ENCODE measurements around the gene OR2F1. TPM values are rescaled to one million over a fixed set of nuclear protein-coding genes. Genes with fewer than 3 reads are reported as not detected.

The OR2F1 gene, protein sequence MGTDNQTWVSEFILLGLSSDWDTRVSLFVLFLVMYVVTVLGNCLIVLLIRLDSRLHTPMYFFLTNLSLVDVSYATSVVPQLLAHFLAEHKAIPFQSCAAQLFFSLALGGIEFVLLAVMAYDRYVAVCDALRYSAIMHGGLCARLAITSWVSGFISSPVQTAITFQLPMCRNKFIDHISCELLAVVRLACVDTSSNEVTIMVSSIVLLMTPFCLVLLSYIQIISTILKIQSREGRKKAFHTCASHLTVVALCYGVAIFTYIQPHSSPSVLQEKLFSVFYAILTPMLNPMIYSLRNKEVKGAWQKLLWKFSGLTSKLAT
- total RNA-seq (2021; ENCODE audit: unreplicated experiment) (not detected), Bru-seq, nascent RNA (not detected), BruChase-seq, experiment 1, labeled RNA remaining after a 2-hour chase (percentile 8 among the genes with signal in this experiment), BruChase-seq, experiment 2, labeled RNA remaining after a 6-hour chase (not detected)
- not detected for polyA plus RNA-seq (2012; ENCODE audit: insufficient read length)
- long read RNA-seq: 0 reads

DNA sequence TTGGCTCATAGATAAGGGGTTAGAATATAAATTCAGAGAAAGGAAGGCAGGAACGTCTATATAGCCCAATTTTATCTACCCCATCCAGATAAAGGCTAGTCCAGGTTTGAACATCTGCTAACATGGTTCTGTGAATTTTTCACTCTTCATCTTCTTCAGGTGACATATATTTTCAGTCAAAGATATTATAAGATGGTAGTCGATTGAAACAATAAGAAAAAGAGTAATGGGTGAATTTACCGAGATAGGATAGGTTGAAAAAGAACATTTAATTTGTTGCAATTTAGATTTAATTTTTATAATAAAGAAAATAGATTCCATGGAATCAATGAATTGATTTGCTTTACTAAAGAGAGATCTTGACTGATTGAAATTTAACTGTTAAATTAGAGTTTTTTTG lies at the start of gene OR2F1:
TSS of gene OR2F1 (plus strand) at position 301 of the 400 bp plus-strand sequence. CDS start 5,127 bp downstream, outside the sequence.
- no peak for DNase-seq (ENCODE audit: low read depth, low spot score)
- ChIA-PET POLR2A (no interaction called here), CTCF (no interaction called here)
- no peak for ATAC-seq
- Histone ChIP-seq H3K9me3 (ENCODE audit: control insufficient read depth, insufficient read depth, low read depth, low read length) (no peaks in the 10 kb centered on the region), H3K36me3 (ENCODE audit: control insufficient read depth, insufficient read depth, low read length) (no peaks in the 10 kb centered on the region), H3K4me3 (ENCODE audit: low read depth in 2 of 2, low read length in 2 of 2) (no peak within 1 kb of the TSS), H3K4me1 (ENCODE audit: control insufficient read depth, insufficient read depth, low read length) (no peaks in the 10 kb centered on the region), H3K27me3 (ENCODE audit: control insufficient read depth, insufficient read depth, low read length) (no peaks in the 10 kb centered on the region), H3K27ac (ENCODE audit: low read length) (no peak within 1 kb of the TSS)
- no TSS peak for BruUV-seq (replicated peaks)
- no peak for TF ChIP-seq SIN3A (IDR thresholded peaks at IDR 0.05; ENCODE audit: borderline replicate concordance, insufficient read depth, low read depth, low read length)
- no peak for TF ChIP-seq TCF7L2 (IDR thresholded peaks at IDR 0.05; ENCODE audit: low read depth, low read length)
- TF ChIP-seq, protein P1, sequence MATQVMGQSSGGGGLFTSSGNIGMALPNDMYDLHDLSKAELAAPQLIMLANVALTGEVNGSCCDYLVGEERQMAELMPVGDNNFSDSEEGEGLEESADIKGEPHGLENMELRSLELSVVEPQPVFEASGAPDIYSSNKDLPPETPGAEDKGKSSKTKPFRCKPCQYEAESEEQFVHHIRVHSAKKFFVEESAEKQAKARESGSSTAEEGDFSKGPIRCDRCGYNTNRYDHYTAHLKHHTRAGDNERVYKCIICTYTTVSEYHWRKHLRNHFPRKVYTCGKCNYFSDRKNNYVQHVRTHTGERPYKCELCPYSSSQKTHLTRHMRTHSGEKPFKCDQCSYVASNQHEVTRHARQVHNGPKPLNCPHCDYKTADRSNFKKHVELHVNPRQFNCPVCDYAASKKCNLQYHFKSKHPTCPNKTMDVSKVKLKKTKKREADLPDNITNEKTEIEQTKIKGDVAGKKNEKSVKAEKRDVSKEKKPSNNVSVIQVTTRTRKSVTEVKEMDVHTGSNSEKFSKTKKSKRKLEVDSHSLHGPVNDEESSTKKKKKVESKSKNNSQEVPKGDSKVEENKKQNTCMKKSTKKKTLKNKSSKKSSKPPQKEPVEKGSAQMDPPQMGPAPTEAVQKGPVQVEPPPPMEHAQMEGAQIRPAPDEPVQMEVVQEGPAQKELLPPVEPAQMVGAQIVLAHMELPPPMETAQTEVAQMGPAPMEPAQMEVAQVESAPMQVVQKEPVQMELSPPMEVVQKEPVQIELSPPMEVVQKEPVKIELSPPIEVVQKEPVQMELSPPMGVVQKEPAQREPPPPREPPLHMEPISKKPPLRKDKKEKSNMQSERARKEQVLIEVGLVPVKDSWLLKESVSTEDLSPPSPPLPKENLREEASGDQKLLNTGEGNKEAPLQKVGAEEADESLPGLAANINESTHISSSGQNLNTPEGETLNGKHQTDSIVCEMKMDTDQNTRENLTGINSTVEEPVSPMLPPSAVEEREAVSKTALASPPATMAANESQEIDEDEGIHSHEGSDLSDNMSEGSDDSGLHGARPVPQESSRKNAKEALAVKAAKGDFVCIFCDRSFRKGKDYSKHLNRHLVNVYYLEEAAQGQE (IDR thresholded peaks at IDR 0.05; ENCODE audit: insufficient read depth in 1 of 2, low read depth in 2 of 2, low read length in 1 of 2): no peak
- TF ChIP-seq, protein P2, sequence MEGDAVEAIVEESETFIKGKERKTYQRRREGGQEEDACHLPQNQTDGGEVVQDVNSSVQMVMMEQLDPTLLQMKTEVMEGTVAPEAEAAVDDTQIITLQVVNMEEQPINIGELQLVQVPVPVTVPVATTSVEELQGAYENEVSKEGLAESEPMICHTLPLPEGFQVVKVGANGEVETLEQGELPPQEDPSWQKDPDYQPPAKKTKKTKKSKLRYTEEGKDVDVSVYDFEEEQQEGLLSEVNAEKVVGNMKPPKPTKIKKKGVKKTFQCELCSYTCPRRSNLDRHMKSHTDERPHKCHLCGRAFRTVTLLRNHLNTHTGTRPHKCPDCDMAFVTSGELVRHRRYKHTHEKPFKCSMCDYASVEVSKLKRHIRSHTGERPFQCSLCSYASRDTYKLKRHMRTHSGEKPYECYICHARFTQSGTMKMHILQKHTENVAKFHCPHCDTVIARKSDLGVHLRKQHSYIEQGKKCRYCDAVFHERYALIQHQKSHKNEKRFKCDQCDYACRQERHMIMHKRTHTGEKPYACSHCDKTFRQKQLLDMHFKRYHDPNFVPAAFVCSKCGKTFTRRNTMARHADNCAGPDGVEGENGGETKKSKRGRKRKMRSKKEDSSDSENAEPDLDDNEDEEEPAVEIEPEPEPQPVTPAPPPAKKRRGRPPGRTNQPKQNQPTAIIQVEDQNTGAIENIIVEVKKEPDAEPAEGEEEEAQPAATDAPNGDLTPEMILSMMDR (IDR thresholded peaks at IDR 0.05): no peak
- TF ChIP-seq POLR2AphosphoS5 (IDR thresholded peaks at IDR 0.05; ENCODE audit: low read depth, low read length): no peak
- in situ Hi-C loops (cut with HindIII; ENCODE audit: low pct_unique_long_range_greater_than_20kb, low sequenced_read_pairs) (no loop called here), intact Hi-C loops (cut with micrococcal nuclease; ENCODE audit: unreplicated experiment) (no loop called here)

DNA sequence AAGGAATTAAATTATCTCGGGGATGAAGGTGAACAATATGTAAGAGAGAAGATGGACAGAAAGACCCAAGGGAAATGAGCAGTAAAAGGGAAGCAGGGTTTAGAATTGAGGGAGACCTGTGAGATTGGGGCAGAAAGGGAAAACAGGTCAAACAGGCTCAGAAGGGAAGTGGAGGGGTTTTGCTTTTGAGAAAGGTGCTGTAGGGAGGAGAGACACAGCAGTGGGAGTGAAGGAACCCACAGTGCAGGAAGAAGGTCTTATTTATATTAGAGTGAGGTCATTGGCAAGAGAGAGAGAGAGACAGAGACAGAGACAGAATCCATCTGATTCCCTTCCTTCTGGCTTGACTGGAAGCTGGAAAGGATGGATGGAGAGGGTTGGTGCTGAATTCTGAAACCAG lies 49.1 kb upstream of the OR2F1 start:
- Histone ChIP-seq H3K4me1 (ENCODE audit: control insufficient read depth, insufficient read depth, low read length) (peaks cover 5% of the 10 kb centered on the region; the same call in 1 of the 2 replicates), H3K4me3 (ENCODE audit: low read depth in 2 of 2, low read length in 2 of 2) (no peak overlapping the region), H3K36me3 (ENCODE audit: control insufficient read depth, insufficient read depth, low read length) (no peaks in the 10 kb centered on the region), H3K9me3 (ENCODE audit: control insufficient read depth, insufficient read depth, low read depth, low read length) (no peaks in the 10 kb centered on the region), H3K27me3 (ENCODE audit: control insufficient read depth, insufficient read depth, low read length) (peaks cover 3% of the 10 kb centered on the region; the same call in 1 of the 2 replicates), H3K27ac (ENCODE audit: low read length) (no peak overlapping the region)
- no TSS peak for BruUV-seq (replicated peaks)
- intact Hi-C loops (cut with micrococcal nuclease; ENCODE audit: unreplicated experiment): no loop called here
- in situ Hi-C loops (cut with HindIII; ENCODE audit: low pct_unique_long_range_greater_than_20kb, low sequenced_read_pairs): no loop called here
- CTCF ChIA-PET: no interaction called here
- no peak for DNase-seq (ENCODE audit: low read depth, low spot score)
- POLR2A ChIA-PET: no interaction called here
- TF ChIP-seq TCF7L2 (IDR thresholded peaks at IDR 0.05; ENCODE audit: low read depth, low read length) (no peak), POLR2AphosphoS5 (IDR thresholded peaks at IDR 0.05; ENCODE audit: low read depth, low read length) (no peak), SIN3A (IDR thresholded peaks at IDR 0.05; ENCODE audit: borderline replicate concordance, insufficient read depth, low read depth, low read length) (no peak)
- TF ChIP-seq, protein P2 (IDR thresholded peaks at IDR 0.05): no peak
- TF ChIP-seq, protein P1 (IDR thresholded peaks at IDR 0.05; ENCODE audit: insufficient read depth in 1 of 2, low read depth in 2 of 2, low read length in 1 of 2): no peak
- ATAC-seq: no peak

All from Panc1 (cell line).